H9 (cell line): ENCODE results near the gene DPP6. TPM values are rescaled to one million over a fixed set of nuclear protein-coding genes. Genes with fewer than 3 reads are reported as not detected.

Experiments used
- DNase-seq: peaks from one replicate; pipeline ENCODE4 v3.0.0-alpha.2; 2017
- H2AFZ ChIP-seq: one replicate; pipeline ENCODE4 v1.6.1; 2013; ENCODE audit warnings: mild to moderate bottlenecking, low read length, control low read depth, moderate library complexity
- H2AK5ac ChIP-seq: 2 replicates; pipeline ENCODE4 v1.6.1; 2013; ENCODE audit warnings: low read length, control low read depth, mixed read lengths; ENCODE audit not compliant: insufficient read length
- H2BK120ac ChIP-seq: one replicate; pipeline ENCODE4 v1.6.1; 2013; ENCODE audit warnings: low read depth, mild to moderate bottlenecking, low read length, control low read depth, inconsistent platforms; ENCODE audit not compliant: poor library complexity, severe bottlenecking
- H2BK12ac ChIP-seq: 2 replicates; pipeline ENCODE4 v1.6.1; 2013; ENCODE audit warnings: low read length, control low read depth, mixed read lengths, low read depth; ENCODE audit not compliant: insufficient read length
- H2BK15ac ChIP-seq: 2 replicates; pipeline ENCODE4 v1.6.1; 2013; ENCODE audit warnings: low read depth, low read length, control low read depth
- H2BK20ac ChIP-seq: one replicate; pipeline ENCODE4 v1.6.1; 2013; ENCODE audit warnings: low read depth, mild to moderate bottlenecking, low read length, control low read depth, inconsistent platforms; ENCODE audit not compliant: poor library complexity, severe bottlenecking
- H2BK5ac ChIP-seq: 2 replicates; pipeline ENCODE4 v1.6.1; 2013; ENCODE audit warnings: low read length, control low read depth, mixed read lengths; ENCODE audit not compliant: insufficient read length
- H3K14ac ChIP-seq: 2 replicates; pipeline ENCODE4 v1.6.1; 2013; ENCODE audit warnings: low read length, control low read depth; ENCODE audit not compliant: insufficient read depth
- H3K18ac ChIP-seq: 2 replicates; pipeline ENCODE4 v1.6.1; 2013; ENCODE audit warnings: low read depth, mild to moderate bottlenecking, mixed read lengths, low read length, control low read depth; ENCODE audit not compliant: insufficient read length
- H3K23ac ChIP-seq: 2 replicates; pipeline ENCODE4 v1.6.1; 2013; ENCODE audit warnings: low read length, control low read depth, mixed read lengths, low read depth; ENCODE audit not compliant: insufficient read length
- H3K23me2 ChIP-seq: 2 replicates; pipeline ENCODE4 v1.6.1; 2013; ENCODE audit warnings: low read depth, mild to moderate bottlenecking, mixed read lengths, low read length, control low read depth; ENCODE audit not compliant: insufficient read length, poor library complexity, severe bottlenecking
- H3K27ac ChIP-seq: 2 replicates; pipeline ENCODE4 v1.5.1; 2013; ENCODE audit warnings: low read length, control low read depth, mixed read lengths, low read depth; ENCODE audit not compliant: insufficient read length
- H3K27me3 ChIP-seq: 2 replicates; pipeline ENCODE4 v1.6.1; 2013; ENCODE audit warnings: low read length, control low read depth, inconsistent platforms; ENCODE audit not compliant: insufficient read depth
- H3K4ac ChIP-seq: 2 replicates; pipeline ENCODE4 v1.6.1; 2013; ENCODE audit warnings: low read depth, mild to moderate bottlenecking, control low read depth, inconsistent platforms, low read length, moderate library complexity
- H3K4me1 ChIP-seq: 2 replicates; pipeline ENCODE4 v1.6.1; 2013; ENCODE audit warnings: low read length, control low read depth, inconsistent platforms; ENCODE audit not compliant: insufficient read depth
- H3K4me2 ChIP-seq: 2 replicates; pipeline ENCODE4 v1.6.1; 2013; ENCODE audit warnings: low read length, control low read depth, mixed read lengths; ENCODE audit not compliant: insufficient read length, insufficient read depth
- H3K56ac ChIP-seq: 2 replicates; pipeline ENCODE4 v1.6.1; 2013; ENCODE audit warnings: low read depth, mild to moderate bottlenecking, mixed read lengths, low read length, control low read depth; ENCODE audit not compliant: insufficient read length
- H3K79me1 ChIP-seq: 2 replicates; pipeline ENCODE4 v1.6.1; 2013; ENCODE audit warnings: low read depth, mild to moderate bottlenecking, moderate library complexity, low read length, control low read depth, inconsistent platforms; ENCODE audit not compliant: insufficient read depth, poor library complexity, severe bottlenecking
- H3K79me2 ChIP-seq: 2 replicates; pipeline ENCODE4 v1.6.1; 2013; ENCODE audit warnings: low read length, control low read depth, inconsistent platforms; ENCODE audit not compliant: insufficient read depth
- H3K9ac ChIP-seq: 2 replicates; pipeline ENCODE4 v1.6.1; 2013; ENCODE audit warnings: low read length, control low read depth, mixed read lengths; ENCODE audit not compliant: insufficient read length; ENCODE audit errors: extremely low read depth
- H3K9me3 ChIP-seq: one replicate; pipeline ENCODE4 v1.6.1; 2013; ENCODE audit warnings: low read depth, low read length, inconsistent platforms; ENCODE audit not compliant: control insufficient read depth
- H3T11ph ChIP-seq: one replicate; pipeline ENCODE4 v1.6.1; 2013; ENCODE audit warnings: mild to moderate bottlenecking, low read length, control low read depth, inconsistent platforms
- H4K20me1 ChIP-seq: one replicate; pipeline ENCODE4 v1.6.1; 2013; ENCODE audit not compliant: control insufficient read depth, insufficient read length, insufficient read depth
- H4K5ac ChIP-seq: 2 replicates; pipeline ENCODE4 v1.6.1; 2013; ENCODE audit warnings: low read depth, mild to moderate bottlenecking, mixed read lengths, low read length, control low read depth; ENCODE audit not compliant: insufficient read length
- H4K8ac ChIP-seq: replicated peaks from 2 replicates; pipeline ENCODE4 v1.6.1; 2013; ENCODE audit warnings: low read length, control low read depth, mixed read lengths, low read depth; ENCODE audit not compliant: insufficient read length
- H4K91ac ChIP-seq: 2 replicates; pipeline ENCODE4 v1.6.1; 2013; ENCODE audit warnings: low read depth, mild to moderate bottlenecking, moderate library complexity, mixed read lengths, low read length, control low read depth; ENCODE audit not compliant: insufficient read length
- H3K27ac Mint-ChIP-seq, 3 experiments: 2 replicates in 2 of 3; 3 replicates in 1 of 3; pipeline ENCODE4 v1.8.0; 2020 to 2021; ENCODE audit warnings: mixed read lengths in 3 of 3, mild to moderate bottlenecking in 1 of 3, moderate library complexity in 1 of 3
- H3K27me3 Mint-ChIP-seq: 2 replicates; pipeline ENCODE4 v1.8.0; 2021; ENCODE audit warnings: low read depth, mild to moderate bottlenecking, moderate library complexity, mixed read lengths
- H3K36me3 Mint-ChIP-seq, 3 experiments: 2 replicates in 2 of 3; 3 replicates in 1 of 3; pipeline ENCODE4 v1.8.0; 2020 to 2021; ENCODE audit warnings: low read depth in 3 of 3, mixed read lengths in 3 of 3; ENCODE audit not compliant: insufficient read depth in 1 of 3
- H3K4me1 Mint-ChIP-seq, 2 experiments: 2 replicates each; pipeline ENCODE4 v1.8.0; 2020; ENCODE audit warnings: mixed read lengths in 2 of 2
- H3K4me3 Mint-ChIP-seq, 2 experiments: 2 replicates in 1 of 2; 3 replicates in 1 of 2; pipeline ENCODE4 v1.8.0; 2020 to 2021; ENCODE audit warnings: mild to moderate bottlenecking in 2 of 2, mixed read lengths in 2 of 2, moderate library complexity in 1 of 2
- H3K9me3 Mint-ChIP-seq, 2 experiments: 2 replicates in 1 of 2; 3 replicates in 1 of 2; pipeline ENCODE4 v1.8.0; 2020; ENCODE audit warnings: mild to moderate bottlenecking in 2 of 2, mixed read lengths in 2 of 2, moderate library complexity in 1 of 2
- WGBS: extraction: QIAGEN DNeasy Blood & Tissue Kit; methylation state at CpG from one replicate; pipeline ENCODE4 v1.1.7; 2013; ENCODE audit warnings: missing lambda C conversion rate, low lambda C conversion rate, mixed read lengths; ENCODE audit not compliant: insufficient read length; ENCODE audit errors: extremely low coverage; 5-methylcytosine and 5-hydroxymethylcytosine counted together
- total RNA-seq: library from RNA; stranded (reverse); gene quantifications from 2 replicates; pipeline ENCODE4 v1.2.1, GENCODE V29; 2021
- TF ChIP-seq, protein P1 (sequence below): fragments of 200-600 bp; sonication (generic); conservative IDR thresholded peaks from 3 replicates; pipeline ENCODE4 v1.8.0; 2021; ENCODE audit warnings: antibody characterized with exemption, mild to moderate bottlenecking

The DPP6 gene
- total RNA-seq, 1 experiment from 2014 or later, result 4.5 TPM

DNA sequence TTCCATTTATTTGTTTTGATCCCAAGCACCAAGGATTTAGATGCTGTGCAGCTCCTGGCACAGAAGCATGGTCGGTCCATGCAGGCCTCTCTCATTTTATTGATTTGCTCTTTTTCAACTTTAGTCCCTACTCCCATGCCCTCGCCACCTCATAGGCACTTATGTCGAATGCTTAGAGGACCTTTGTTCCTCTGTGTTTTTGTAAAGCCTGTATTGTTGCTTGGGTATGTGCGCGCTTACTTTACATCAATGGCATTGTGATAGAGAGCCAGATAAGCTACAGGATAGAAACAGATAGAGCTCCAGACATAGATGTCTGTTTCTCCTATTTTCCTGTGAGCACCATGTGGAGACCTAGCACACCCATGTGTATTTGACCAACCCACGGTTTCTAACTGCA is 725.7 kb downstream of the DPP6 start:
- Mint-ChIP-seq H3K4me1 (peaks cover 8 to 9% of the 10 kb centered on the region in 2 experiments), H3K27ac (no peak overlapping the region), H3K27me3 (no peaks in the 10 kb centered on the region; the same call in 1 of the 2 replicates), H3K4me3 (no peak overlapping the region), H3K36me3 (peaks cover 0 to 14% (median 4%) of the 10 kb centered on the region in 3 experiments; a peak in 5 of 7 replicates), H3K9me3 (peaks cover 4 to 9% of the 10 kb centered on the region in 2 experiments; a peak in 4 of 5 replicates)
- no peak overlapping the region for H2BK120ac ChIP-seq
- no peak overlapping the region for H4K8ac ChIP-seq
- no peaks in the 10 kb centered on the region for H3K79me2 ChIP-seq
- no peaks in the 10 kb centered on the region for H3K9me3 ChIP-seq
- H2BK15ac ChIP-seq, result no peak overlapping the region
- no peak overlapping the region for H3K14ac ChIP-seq
- no peaks in the 10 kb centered on the region for H4K20me1 ChIP-seq
- no peak overlapping the region for H4K91ac ChIP-seq
- no peak overlapping the region for H2AFZ ChIP-seq
- H2AK5ac ChIP-seq, result no peak overlapping the region
- no peak overlapping the region for H3K18ac ChIP-seq
- no peak for DNase-seq
- no peak overlapping the region for H2BK5ac ChIP-seq
- no peak overlapping the region for H3K56ac ChIP-seq
- no peak overlapping the region for H2BK12ac ChIP-seq
- no peak overlapping the region for H3K23ac ChIP-seq
- H3K23me2 ChIP-seq, result no peaks in the 10 kb centered on the region
- no peak overlapping the region for H2BK20ac ChIP-seq
- no peak overlapping the region for H3K4me2 ChIP-seq
- no peaks in the 10 kb centered on the region for H3K4me1 ChIP-seq
- H3K79me1 ChIP-seq, result no peaks in the 10 kb centered on the region
- no peak overlapping the region for H3K27ac ChIP-seq
- H3K4ac ChIP-seq, result no peak overlapping the region
- no peak overlapping the region for H3K9ac ChIP-seq
- H3K27me3 ChIP-seq, result no peaks in the 10 kb centered on the region
- TF ChIP-seq, protein P1, sequence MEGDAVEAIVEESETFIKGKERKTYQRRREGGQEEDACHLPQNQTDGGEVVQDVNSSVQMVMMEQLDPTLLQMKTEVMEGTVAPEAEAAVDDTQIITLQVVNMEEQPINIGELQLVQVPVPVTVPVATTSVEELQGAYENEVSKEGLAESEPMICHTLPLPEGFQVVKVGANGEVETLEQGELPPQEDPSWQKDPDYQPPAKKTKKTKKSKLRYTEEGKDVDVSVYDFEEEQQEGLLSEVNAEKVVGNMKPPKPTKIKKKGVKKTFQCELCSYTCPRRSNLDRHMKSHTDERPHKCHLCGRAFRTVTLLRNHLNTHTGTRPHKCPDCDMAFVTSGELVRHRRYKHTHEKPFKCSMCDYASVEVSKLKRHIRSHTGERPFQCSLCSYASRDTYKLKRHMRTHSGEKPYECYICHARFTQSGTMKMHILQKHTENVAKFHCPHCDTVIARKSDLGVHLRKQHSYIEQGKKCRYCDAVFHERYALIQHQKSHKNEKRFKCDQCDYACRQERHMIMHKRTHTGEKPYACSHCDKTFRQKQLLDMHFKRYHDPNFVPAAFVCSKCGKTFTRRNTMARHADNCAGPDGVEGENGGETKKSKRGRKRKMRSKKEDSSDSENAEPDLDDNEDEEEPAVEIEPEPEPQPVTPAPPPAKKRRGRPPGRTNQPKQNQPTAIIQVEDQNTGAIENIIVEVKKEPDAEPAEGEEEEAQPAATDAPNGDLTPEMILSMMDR, result no peak
- no CpG with 5 or more reads among the region's 6 CpGs for WGBS
- H4K5ac ChIP-seq, result no peak overlapping the region
- H3T11ph ChIP-seq, result no peak overlapping the region
